Neural progenitor cell (in vitro differentiated cells): Measurements from ENCODE around the gene MTHFS. TPM values are rescaled to one million over a fixed set of nuclear protein-coding genes. Genes with fewer than 3 reads are reported as not detected.

Experiments
- DNase-seq: peaks from one replicate; pipeline ENCODE4 v3.0.0-alpha.2; 2016; ENCODE audit warnings: low spot score
- H2AFZ ChIP-seq: fragments of 200-600 bp; sonication (generic); replicated peaks from 2 replicates; pipeline ENCODE4 v1.6.1; 2016; ENCODE audit warnings: antibody characterized with exemption
- H3F3A ChIP-seq: fragments of 200-600 bp; sonication (generic); 2 replicates; pipeline ENCODE4 v1.6.1; 2016; ENCODE audit warnings: antibody characterized with exemption, low read depth
- H3K27ac ChIP-seq: fragments of 200-600 bp; sonication (generic); 2 replicates; pipeline ENCODE4 v1.5.1; 2016; ENCODE audit warnings: mild to moderate bottlenecking
- H3K27me3 ChIP-seq: fragments of 200-600 bp; sonication (generic); 2 replicates; pipeline ENCODE4 v1.6.1; 2016; ENCODE audit warnings: mild to moderate bottlenecking, moderate library complexity
- H3K36me3 ChIP-seq: fragments of 200-600 bp; sonication (generic); 2 replicates; pipeline ENCODE4 v1.5.1; 2016
- H3K4me1 ChIP-seq: fragments of 200-600 bp; sonication (generic); 2 replicates; pipeline ENCODE4 v1.6.1; 2016; ENCODE audit warnings: mixed run types
- H3K4me2 ChIP-seq: fragments of 200-600 bp; sonication (generic); 2 replicates; pipeline ENCODE4 v1.6.1; 2016
- H3K4me3 ChIP-seq: fragments of 200-600 bp; sonication (generic); 2 replicates; pipeline ENCODE4 v1.5.1; 2016
- H3K79me2 ChIP-seq: fragments of 200-600 bp; sonication (generic); 2 replicates; pipeline ENCODE4 v1.6.1; 2016; ENCODE audit warnings: low read depth
- H3K9ac ChIP-seq: fragments of 200-600 bp; sonication (generic); 2 replicates; pipeline ENCODE4 v1.6.1; 2016
- H3K9me3 ChIP-seq: fragments of 200-600 bp; sonication (generic); 2 replicates; pipeline ENCODE4 v1.5.1; 2016; ENCODE audit warnings: low read depth
- H4K20me1 ChIP-seq: fragments of 200-600 bp; sonication (generic); 2 replicates; pipeline ENCODE4 v1.6.1; 2016; ENCODE audit warnings: low read depth
- H3K27ac Mint-ChIP-seq: 3 replicates; pipeline ENCODE4 v1.8.0; 2021; ENCODE audit warnings: mixed read lengths
- H3K27me3 Mint-ChIP-seq: 2 replicates; pipeline ENCODE4 v1.8.0; 2022; ENCODE audit warnings: low read depth, mild to moderate bottlenecking, inconsistent platforms, moderate library complexity, mixed read lengths; ENCODE audit not compliant: insufficient read depth
- H3K36me3 Mint-ChIP-seq: 3 replicates; pipeline ENCODE4 v1.8.0; 2021; ENCODE audit warnings: mixed read lengths
- H3K4me1 Mint-ChIP-seq: 3 replicates; pipeline ENCODE4 v1.8.0; 2021; ENCODE audit warnings: mixed read lengths
- H3K4me3 Mint-ChIP-seq: 3 replicates; pipeline ENCODE4 v1.8.0; 2021; ENCODE audit warnings: mild to moderate bottlenecking, moderate library complexity, mixed read lengths
- H3K9me3 Mint-ChIP-seq: 3 replicates; pipeline ENCODE4 v1.8.0; 2020; ENCODE audit warnings: mixed read lengths
- EZH2 ChIP-seq: fragments of 200-600 bp; sonication (generic); IDR thresholded peaks from 2 replicates; pipeline ENCODE4 v1.6.1; 2017; ENCODE audit warnings: antibody characterized with exemption, mild to moderate bottlenecking, moderate library complexity
- EZH2phosphoT487 ChIP-seq: fragments of 200-600 bp; sonication (generic); IDR thresholded peaks from 2 replicates; pipeline ENCODE4 v1.6.1; 2017; ENCODE audit warnings: antibody characterized with exemption
- total RNA-seq: library from RNA; depleted of rRNA; stranded (reverse); fragments of >200 nt; gene quantifications from 2 replicates; pipeline ENCODE4 v1.2.3, GENCODE V29; 2015; ENCODE audit warnings: low replicate concordance
- TF ChIP-seq, protein P1 (sequence below): fragments of 200-600 bp; sonication (generic); IDR thresholded peaks from 2 replicates; pipeline ENCODE4 v1.5.1; 2017; ENCODE audit warnings: antibody characterized with exemption, mild to moderate bottlenecking

Gene MTHFS
- total RNA-seq, 1 donor from 2014 or later: 28.9 TPM

DNA sequence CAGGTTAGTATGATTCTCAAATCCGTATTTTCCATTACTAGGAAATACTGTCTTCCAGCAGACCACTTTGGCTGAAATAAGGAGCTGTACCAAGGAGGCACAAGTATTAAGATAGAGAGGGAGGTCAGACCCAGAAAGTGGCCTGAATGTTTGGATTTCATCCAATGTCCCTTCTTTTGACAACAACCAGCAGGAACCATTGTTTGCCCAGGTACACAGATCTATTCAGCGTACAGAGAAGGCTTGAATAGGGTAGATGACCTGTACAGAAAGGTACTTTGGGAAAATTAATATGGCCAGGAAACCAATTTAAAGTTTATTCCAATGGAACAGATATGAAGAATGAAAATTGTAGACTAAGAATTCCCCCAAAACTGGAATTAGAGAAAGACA lies 12.6 kb downstream of the MTHFS start:
- no peaks in the 10 kb centered on the region for H3K27me3 ChIP-seq
- no peaks in the 10 kb centered on the region for H3F3A ChIP-seq
- peaks cover 33% of the 10 kb centered on the region for H3K79me2 ChIP-seq
- H3K4me1 Mint-ChIP-seq: peaks cover 7% of the 10 kb centered on the region
- H3K4me1 ChIP-seq: no peaks in the 10 kb centered on the region
- no peak overlapping the region for H3K4me2 ChIP-seq
- peaks cover 6% of the 10 kb centered on the region for H3K9me3 ChIP-seq
- H3K4me3 ChIP-seq: no peak overlapping the region
- no peak overlapping the region for H3K27ac Mint-ChIP-seq
- no peak overlapping the region for H3K27ac ChIP-seq
- H3K4me3 Mint-ChIP-seq: no peak overlapping the region
- H3K36me3 ChIP-seq: peaks cover 15% of the 10 kb centered on the region
- no peak for DNase-seq
- no peaks in the 10 kb centered on the region for H3K27me3 Mint-ChIP-seq
- H3K36me3 Mint-ChIP-seq: peaks cover 31% of the 10 kb centered on the region
- no peak overlapping the region for H3K9ac ChIP-seq
- TF ChIP-seq, protein P1, sequence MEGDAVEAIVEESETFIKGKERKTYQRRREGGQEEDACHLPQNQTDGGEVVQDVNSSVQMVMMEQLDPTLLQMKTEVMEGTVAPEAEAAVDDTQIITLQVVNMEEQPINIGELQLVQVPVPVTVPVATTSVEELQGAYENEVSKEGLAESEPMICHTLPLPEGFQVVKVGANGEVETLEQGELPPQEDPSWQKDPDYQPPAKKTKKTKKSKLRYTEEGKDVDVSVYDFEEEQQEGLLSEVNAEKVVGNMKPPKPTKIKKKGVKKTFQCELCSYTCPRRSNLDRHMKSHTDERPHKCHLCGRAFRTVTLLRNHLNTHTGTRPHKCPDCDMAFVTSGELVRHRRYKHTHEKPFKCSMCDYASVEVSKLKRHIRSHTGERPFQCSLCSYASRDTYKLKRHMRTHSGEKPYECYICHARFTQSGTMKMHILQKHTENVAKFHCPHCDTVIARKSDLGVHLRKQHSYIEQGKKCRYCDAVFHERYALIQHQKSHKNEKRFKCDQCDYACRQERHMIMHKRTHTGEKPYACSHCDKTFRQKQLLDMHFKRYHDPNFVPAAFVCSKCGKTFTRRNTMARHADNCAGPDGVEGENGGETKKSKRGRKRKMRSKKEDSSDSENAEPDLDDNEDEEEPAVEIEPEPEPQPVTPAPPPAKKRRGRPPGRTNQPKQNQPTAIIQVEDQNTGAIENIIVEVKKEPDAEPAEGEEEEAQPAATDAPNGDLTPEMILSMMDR: no peak
- TF ChIP-seq EZH2phosphoT487 (no peak), EZH2 (no peak)
- no peak overlapping the region for H2AFZ ChIP-seq
- peaks cover 3% of the 10 kb centered on the region for H3K9me3 Mint-ChIP-seq
- H4K20me1 ChIP-seq: peaks cover 4% of the 10 kb centered on the region

DNA sequence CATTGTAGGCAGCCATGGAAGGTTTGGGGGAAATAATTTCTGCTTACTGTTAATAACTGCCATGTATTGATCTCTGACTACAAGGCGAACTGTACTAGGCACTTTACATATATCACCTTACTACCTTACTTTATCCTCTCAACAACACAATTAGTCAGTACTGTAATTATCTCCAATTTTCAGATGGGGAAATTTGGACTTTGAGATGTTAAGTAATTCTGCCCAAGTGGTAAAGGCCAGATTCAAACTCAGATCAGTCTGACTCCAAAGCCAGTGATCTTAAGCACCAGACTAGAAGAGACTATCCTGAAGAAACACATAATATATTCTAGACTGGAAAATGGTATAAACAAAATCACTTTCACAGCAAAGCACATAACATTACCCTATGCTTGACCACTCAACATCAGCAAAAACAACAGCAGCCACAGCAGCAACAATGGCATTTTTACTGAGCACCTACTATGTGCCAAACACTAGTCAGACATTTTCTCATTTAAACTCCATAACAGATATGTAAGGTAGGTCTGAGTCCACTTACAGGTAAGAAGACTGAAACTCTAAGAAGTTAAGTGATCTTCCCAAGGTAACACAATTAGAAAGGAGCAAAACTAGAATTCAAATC lies 13.1 kb downstream of the MTHFS start:
- H3K4me1 ChIP-seq: no peaks in the 10 kb centered on the region

DNA sequence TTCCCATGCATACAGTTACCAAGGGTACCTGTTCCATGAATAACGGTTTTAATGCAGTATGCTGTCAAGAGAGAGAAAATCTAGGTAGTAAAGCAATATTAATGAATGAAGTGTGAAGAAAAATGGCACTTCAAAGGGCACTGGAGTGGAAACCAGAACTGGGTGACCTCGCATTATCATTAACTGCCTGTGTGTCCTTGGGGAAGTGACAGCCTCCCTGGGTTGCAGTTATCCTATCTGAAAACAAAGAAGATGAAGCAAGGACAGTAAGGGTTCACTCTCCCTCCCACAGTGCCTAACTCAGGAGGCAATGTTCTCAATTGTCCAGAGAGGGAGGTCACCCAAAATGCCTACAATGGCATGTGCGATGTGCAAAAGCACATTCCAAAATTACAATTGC lies 15.1 kb downstream of the MTHFS start:
- H3K9me3 Mint-ChIP-seq: peaks cover 18% of the 10 kb centered on the region

More for the DNA sequence above, 13.1 kb downstream of the MTHFS start:
- Histone ChIP-seq H3K9me3 (peaks cover 10% of the 10 kb centered on the region), H3K4me3 (no peak overlapping the region), H4K20me1 (no peaks in the 10 kb centered on the region), H3K27ac (no peak overlapping the region), H3K36me3 (peaks cover 20% of the 10 kb centered on the region), H3K4me2 (no peak overlapping the region), H3K27me3 (no peaks in the 10 kb centered on the region), H3K79me2 (peaks cover 33% of the 10 kb centered on the region), H3K9ac (no peak overlapping the region), H3F3A (no peaks in the 10 kb centered on the region), H2AFZ (no peak overlapping the region)
- peaks cover 7% of the 10 kb centered on the region for H3K4me1 Mint-ChIP-seq
- H3K27me3 Mint-ChIP-seq: no peaks in the 10 kb centered on the region
- no peak for DNase-seq
- no peak overlapping the region for H3K27ac Mint-ChIP-seq
- H3K36me3 Mint-ChIP-seq: peaks cover 35% of the 10 kb centered on the region
- no peak overlapping the region for H3K4me3 Mint-ChIP-seq
- peaks cover 3% of the 10 kb centered on the region for H3K9me3 Mint-ChIP-seq
- TF ChIP-seq EZH2 (no peak), EZH2phosphoT487 (no peak)
- TF ChIP-seq, protein P1: no peak

More for the DNA sequence above, 15.1 kb downstream of the MTHFS start:
- no peak overlapping the region for H3K27ac ChIP-seq
- no peak overlapping the region for H2AFZ ChIP-seq
- Mint-ChIP-seq H3K27me3 (peaks cover 2% of the 10 kb centered on the region), H3K27ac (no peak overlapping the region), H3K36me3 (peaks cover 48% of the 10 kb centered on the region), H3K4me1 (peaks cover 7% of the 10 kb centered on the region), H3K4me3 (no peak overlapping the region)
- H3K79me2 ChIP-seq: peaks cover 40% of the 10 kb centered on the region
- no peak overlapping the region for H3K4me2 ChIP-seq
- H3F3A ChIP-seq: no peaks in the 10 kb centered on the region
- no peak overlapping the region for H3K4me3 ChIP-seq
- no peak for DNase-seq
- no peak overlapping the region for H3K9ac ChIP-seq
- TF ChIP-seq EZH2phosphoT487: no peak
- no peak for TF ChIP-seq EZH2
- TF ChIP-seq, protein P1: no peak
- peaks cover 22% of the 10 kb centered on the region for H3K9me3 ChIP-seq
- no peaks in the 10 kb centered on the region for H3K27me3 ChIP-seq
- H4K20me1 ChIP-seq: no peaks in the 10 kb centered on the region
- H3K4me1 ChIP-seq: no peaks in the 10 kb centered on the region
- H3K36me3 ChIP-seq: peaks cover 23% of the 10 kb centered on the region
